Panc1 (cell line): ENCODE results near the gene MRTFA. TPM values are rescaled to one million over a fixed set of nuclear protein-coding genes. Genes with fewer than 3 reads are reported as not detected.

Experiments
- ATAC-seq: fragments of 200-7000 bp; cut with Tn5 transposase; 2 replicates; pipeline ENCODE4 v1.9.1; 2020; ENCODE audit warnings: mild to moderate bottlenecking, moderate library complexity
- BruUV-seq: library from RNA; stranded (reverse); fragments of 400-500 nt; replicated peaks from 2 replicates; lab custom pipeline; 2021; lab: Mats Ljungman, UMichigan
- CTCF ChIA-PET: fragments of 300-600 bp; sonication (Branson Sonifier 250); formaldehyde crosslinking; loops from one replicate; lab custom pipeline; 2022; ENCODE audit warnings: antibody characterized with exemption; lab: Charles Lee
- POLR2A ChIA-PET: fragments of 300-600 bp; sonication (Branson Sonifier 250); formaldehyde crosslinking; loops from one replicate; lab custom pipeline; 2022; ENCODE audit warnings: antibody characterized with exemption; lab: Charles Lee
- DNase-seq: peaks from one replicate; pipeline ENCODE4 v3.0.0-alpha.2; 2010; ENCODE audit warnings: low read depth, low spot score
- H3K27ac ChIP-seq: 2 replicates; pipeline ENCODE4 v1.5.1; 2011; ENCODE audit warnings: mild to moderate bottlenecking, low read length, inconsistent platforms
- H3K27me3 ChIP-seq: fragments of 200-500 bp; sonication (Bioruptor generic); 2 replicates; pipeline ENCODE4 v1.6.0; 2014; ENCODE audit warnings: low read length, inconsistent platforms; ENCODE audit not compliant: control insufficient read depth, insufficient read depth
- H3K36me3 ChIP-seq: fragments of 200-500 bp; sonication (Bioruptor generic); 2 replicates; pipeline ENCODE4 v1.5.1; 2014; ENCODE audit warnings: inconsistent platforms, mild to moderate bottlenecking, low read length, moderate library complexity; ENCODE audit not compliant: control insufficient read depth, insufficient read depth
- H3K4me1 ChIP-seq: 2 replicates; pipeline ENCODE4 v1.5.1; 2011; ENCODE audit warnings: inconsistent platforms, mild to moderate bottlenecking, low read length, moderate library complexity; ENCODE audit not compliant: control insufficient read depth, insufficient read depth
- H3K4me3 ChIP-seq, 2 experiments: 2 replicates each; pipeline ENCODE4 v1.5.1; 2011 to 2012; ENCODE audit warnings: low read depth in 2 of 2, low read length in 2 of 2, mild to moderate bottlenecking in 2 of 2, inconsistent platforms in 1 of 2, moderate library complexity in 1 of 2
- H3K9me3 ChIP-seq: fragments of 200-500 bp; sonication (Bioruptor generic); 2 replicates; pipeline ENCODE4 v1.5.1; 2014; ENCODE audit warnings: low read depth, mild to moderate bottlenecking, inconsistent platforms, low read length, moderate library complexity; ENCODE audit not compliant: control insufficient read depth, insufficient read depth
- CTCF ChIP-seq: fragments of 450-650 bp; IDR thresholded peaks from 2 replicates; pipeline ENCODE4 v1.5.1; 2017; ENCODE audit warnings: mild to moderate bottlenecking
- POLR2AphosphoS5 ChIP-seq: IDR thresholded peaks from 2 replicates; pipeline ENCODE4 v1.6.1; 2012; ENCODE audit warnings: mild to moderate bottlenecking, low read depth, low read length, moderate library complexity
- REST ChIP-seq, 2 experiments: IDR thresholded peaks; 2 replicates each; pipeline ENCODE4 v1.6.1; 2011 to 2012; ENCODE audit warnings: low read depth in 2 of 2, control low read depth in 1 of 2, low read length in 1 of 2, mild to moderate bottlenecking in 1 of 2, moderate library complexity in 1 of 2; ENCODE audit not compliant: insufficient read depth in 1 of 2
- SIN3A ChIP-seq: IDR thresholded peaks from 2 replicates; pipeline ENCODE4 v1.6.1; 2012; ENCODE audit warnings: low read depth, mild to moderate bottlenecking, low read length, moderate library complexity, borderline replicate concordance; ENCODE audit not compliant: insufficient read depth
- TCF7L2 ChIP-seq: IDR thresholded peaks from 2 replicates; pipeline ENCODE4 v1.6.1; 2011; ENCODE audit warnings: mild to moderate bottlenecking, low read depth, low read length, inconsistent platforms
- in situ Hi-C: cut with HindIII; loops from 2 replicates; pipeline ENCODE4 v1.10.0; 2016; ENCODE audit warnings: low sequenced_read_pairs, low pct_unique_long_range_greater_than_20kb
- intact Hi-C: fragments of 100-400 bp; cut with micrococcal nuclease; formaldehyde crosslinking; loops from one replicate; pipeline ENCODE4 v1.10.0; 2022; ENCODE audit not compliant: unreplicated experiment
- total RNA-seq: library from RNA; stranded (reverse); gene quantifications from one replicate; pipeline ENCODE4 v1.2.1, GENCODE V29; 2021; ENCODE audit not compliant: unreplicated experiment

Gene MRTFA
- total RNA-seq, 1 experiment from 2014 or later = 62.1 TPM

GRCh38 chr22:40597526-40598430 lies 38.7 kb downstream of the MRTFA start:
- no peak overlapping the region for H3K4me3 ChIP-seq
- in situ Hi-C loops (no loop called here), intact Hi-C loops (no loop called here)
- H3K4me1 ChIP-seq = peaks cover 56% of the 10 kb centered on the region
- H3K9me3 ChIP-seq = no peaks in the 10 kb centered on the region
- ChIA-PET POLR2A (interaction anchor here (0.5 kb wide), 1 partner anchor 1421 kb away, joined by 5 read pairs; no protein-coding TSS in a partner anchor), CTCF (no interaction called here)
- ATAC-seq (no peak), DNase-seq (no peak)
- H3K36me3 ChIP-seq = no peaks in the 10 kb centered on the region
- TF ChIP-seq CTCF (no peak), SIN3A (no peak), POLR2AphosphoS5 (no peak), REST (IDR thresholded peaks at IDR 0.05; ENCODE audit: insufficient read depth in 1 of 2, low read depth in 2 of 2, low read length in 1 of 2) (no peak), TCF7L2 (no peak)
- BruUV-seq = no TSS peak
- H3K27ac ChIP-seq = no peak overlapping the region; the same call in 1 of the 2 replicates
- no peaks in the 10 kb centered on the region for H3K27me3 ChIP-seq

DNA sequence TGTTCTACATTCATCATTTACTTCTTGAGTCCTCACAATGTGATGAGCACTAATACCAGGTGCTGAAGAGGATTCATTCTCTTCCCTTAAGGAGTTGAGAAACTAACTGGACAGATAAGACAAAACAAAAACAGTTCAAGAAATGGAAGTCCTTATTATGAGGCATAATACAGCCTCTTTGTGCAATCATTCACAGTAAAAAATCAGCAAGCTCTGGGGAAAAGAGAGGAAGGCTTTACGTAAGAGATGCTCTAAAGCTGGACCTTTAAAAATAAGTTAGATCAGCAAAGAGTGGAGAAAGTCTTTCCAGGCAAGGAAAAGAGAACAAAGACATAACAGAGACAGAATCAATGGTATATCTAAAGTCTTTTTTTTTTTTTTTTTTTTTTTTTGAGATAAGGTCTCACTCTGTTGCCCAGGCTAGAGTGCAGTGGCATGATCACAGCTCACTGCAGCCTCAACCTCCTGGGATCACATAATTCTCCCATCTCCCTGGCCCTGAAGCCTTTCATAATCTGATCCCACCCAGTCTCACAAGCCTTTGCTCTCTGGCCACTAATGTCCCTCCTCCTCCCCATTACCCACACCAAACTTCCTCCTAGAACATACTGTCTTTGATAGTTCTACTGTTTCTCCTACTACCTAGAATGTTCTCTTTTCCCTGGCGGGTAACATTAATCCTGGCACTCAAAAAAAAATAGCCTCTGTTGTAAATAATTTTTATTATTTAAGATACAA lies 40.9 kb downstream of the MRTFA start:
- in situ Hi-C loops = no loop called here
- BruUV-seq = no TSS peak
- no peak overlapping the region for H3K4me3 ChIP-seq
- no peak overlapping the region for H3K27ac ChIP-seq
- intact Hi-C loops = no loop called here
- ChIA-PET POLR2A (no interaction called here), CTCF (interaction anchor here (0.7 kb wide), 1 partner anchor 61 kb away, joined by 16 read pairs; no protein-coding TSS in a partner anchor)
- H3K27me3 ChIP-seq = no peaks in the 10 kb centered on the region
- H3K4me1 ChIP-seq = peaks cover 35% of the 10 kb centered on the region
- ATAC-seq = no peak
- no peak for TF ChIP-seq SIN3A
- no peak for TF ChIP-seq POLR2AphosphoS5
- TF ChIP-seq REST (IDR thresholded peaks at IDR 0.05; ENCODE audit: insufficient read depth in 1 of 2, low read depth in 2 of 2, low read length in 1 of 2) = no peak
- no peak for TF ChIP-seq TCF7L2
- TF ChIP-seq CTCF = no peak
- DNase-seq = no peak
- no peaks in the 10 kb centered on the region for H3K9me3 ChIP-seq
- H3K36me3 ChIP-seq = no peaks in the 10 kb centered on the region
